NB4 (cell line): ENCODE measurements around the gene ARF3.

Experiments used
- DNase-seq: peaks from one replicate; pipeline ENCODE4 v3.0.0; 2010; ENCODE audit warnings: low read depth
- H3K4me3 ChIP-seq: one replicate; pipeline ENCODE4 v1.5.1; 2011; ENCODE audit warnings: mild to moderate bottlenecking, low read depth, low read length, moderate library complexity
- CTCF ChIP-seq: IDR thresholded peaks from one replicate; pipeline ENCODE4 v1.5.1; 2012; ENCODE audit warnings: low read depth, low read length
- MAX ChIP-seq: IDR thresholded peaks from 2 replicates; pipeline ENCODE4 v1.6.1; 2011; ENCODE audit warnings: low read depth, low read length
- MYC ChIP-seq: IDR thresholded peaks from 2 replicates; pipeline ENCODE4 v1.6.1; 2011; ENCODE audit warnings: low read depth, low read length
- POLR2A ChIP-seq: IDR thresholded peaks from 2 replicates; pipeline ENCODE4 v1.6.1; 2011; ENCODE audit warnings: mild to moderate bottlenecking; ENCODE audit not compliant: insufficient read length; ENCODE audit errors: extremely low read depth

Gene ARF3

GRCh38 chr12:48907245-48907644, 50.0 kb downstream of the ARF3 start:
- no peak for TF ChIP-seq MYC
- TF ChIP-seq CTCF = no peak
- no peak for TF ChIP-seq POLR2A
- TF ChIP-seq MAX = no peak
- H3K4me3 ChIP-seq = no peak overlapping the region
- no peak for DNase-seq

- DNase-seq = peak; percentile 80
- no peak overlapping the region for H3K4me3 ChIP-seq
- peak; percentile 61 for TF ChIP-seq CTCF
- no peak for TF ChIP-seq POLR2A
Observed at GRCh38 chr12:48903982-48904411, 53.3 kb downstream of the ARF3 start.

GRCh38 chr12:48903363-48903981, 53.8 kb downstream of the ARF3 start:
- DNase-seq = no peak
- no peak for TF ChIP-seq MYC
- no peak for TF ChIP-seq CTCF
- no peak for TF ChIP-seq POLR2A
- TF ChIP-seq MAX = no peak
- no peak overlapping the region for H3K4me3 ChIP-seq

GRCh38 chr12:48901278-48901677, 56.0 kb downstream of the ARF3 start:
- no peak for TF ChIP-seq MYC
- no peak for TF ChIP-seq POLR2A
- no peak for TF ChIP-seq MAX
- no peak for TF ChIP-seq CTCF
- no peak for DNase-seq
- H3K4me3 ChIP-seq = no peak overlapping the region

- no peak overlapping the region for H3K4me3 ChIP-seq
- TF ChIP-seq MAX (no peak), POLR2A (no peak), CTCF (no peak), MYC (no peak)
- DNase-seq = no peak
Observed at GRCh38 chr12:48899651-48900050, 57.6 kb downstream of the ARF3 start.

GRCh38 chr12:48894271-48894670, 63.0 kb downstream of the ARF3 start:
- TF ChIP-seq CTCF (no peak), POLR2A (no peak), MYC (no peak), MAX (no peak)
- no peak overlapping the region for H3K4me3 ChIP-seq
- no peak for DNase-seq
